Prostate gland (tissue), 2 donors: ENCODE data around the gene VASN.

Source experiments
- CTCF ChIP-seq, 4 experiments: fragments of 200-600 bp in 2 of 4; fragments of 450-650 bp in 2 of 4; sonication (generic) in 2 of 4; IDR thresholded peaks; 1 replicate in 3 of 4; 2 replicates in 1 of 4; pipeline ENCODE4 v1.5.1; 2016 to 2019; ENCODE audit warnings: antibody characterized with exemption in 4 of 4, mild to moderate bottlenecking in 2 of 4, moderate library complexity in 2 of 4
- POLR2AphosphoS5 ChIP-seq: sonication (generic); formaldehyde crosslinking; IDR thresholded peaks from one replicate; pipeline ENCODE4 v1.6.1; 2017; ENCODE audit warnings: antibody characterized with exemption

- no peak for TF ChIP-seq CTCF (IDR thresholded peaks at IDR 0.05)
- TF ChIP-seq POLR2AphosphoS5, result no peak
Observed at GRCh38 chr16:4383591-4384444, 12.2 kb downstream of the VASN start.
